ENCODE results near the gene NUAK2. TPM values are rescaled to one million over a fixed set of nuclear protein-coding genes. Genes with fewer than 3 reads are reported as not detected.

Gene NUAK2
- total and polyA plus RNA-seq, 2 of the 8 experiments (the other 6 are each of a cell fraction or from before 2014, with no cell fraction given) = 9.4 to 12.9 TPM

DNA sequence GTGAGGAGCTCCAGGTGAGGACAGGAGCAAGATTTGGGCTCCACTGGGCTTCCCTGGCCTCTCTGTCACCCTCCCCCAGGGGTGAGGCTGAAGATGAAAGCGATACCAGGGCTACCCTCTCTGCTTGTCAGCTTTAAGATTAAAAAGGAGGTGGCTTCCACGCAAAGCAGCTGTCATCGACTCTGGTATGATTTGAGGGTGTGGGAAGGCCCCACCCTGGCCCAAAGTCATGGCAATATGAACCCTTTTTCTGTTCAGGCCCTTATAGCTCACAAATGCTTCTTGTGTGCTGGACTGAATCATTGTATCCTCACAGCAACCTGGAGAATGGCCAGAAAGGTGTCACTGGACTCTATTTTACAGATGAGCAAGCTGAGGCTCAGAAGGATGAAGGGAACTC is 41.6 kb downstream of the NUAK2 start:
- WGBS, 2 experiments (ENCODE audit: extremely low coverage in 1 of 2, insufficient coverage in 1 of 2, insufficient read length in 1 of 2, insufficient replicate concordance in 2 of 2, low coverage in 1 of 2, low lambda C conversion rate in 2 of 2, missing lambda C conversion rate in 1 of 2) = 96% methylated on average over 3 of the region's 3 CpGs; no CpG with 5 or more reads in 1 of the 2 experiments
- no peak for FAIRE-seq
- Histone ChIP-seq H3K4me3 (ENCODE audit: extremely low read depth in 1 of 4, insufficient read depth in 2 of 4, low read depth in 3 of 4, low read length in 4 of 4) (no peak overlapping the region), H4K91ac (replicated peaks; ENCODE audit: insufficient read length, low read length) (no peak overlapping the region), H3K4me2 (ENCODE audit: insufficient read depth in 1 of 2, low read depth in 2 of 2, low read length in 2 of 2) (no peak overlapping the region), H2BK15ac (ENCODE audit: low read length) (peak overlapping the region; percentile 98), H3K79me2 (ENCODE audit: control insufficient read depth in 1 of 2, insufficient read depth in 2 of 2, low read length in 2 of 2) (no peaks in the 10 kb centered on the region), H3K9ac (replicated peaks in 1 of 4; ENCODE audit: extremely low read depth in 1 of 4, low read depth in 3 of 4, low read length in 3 of 4) (no peak overlapping the region), H2AK5ac (ENCODE audit: low read depth, low read length) (peak overlapping the region; percentile 77; the same call in 1 of the 2 replicates), H3K4ac (replicated peaks; ENCODE audit: insufficient read length, low read depth, low read length) (no peak overlapping the region), H4K8ac (ENCODE audit: extremely low read depth, insufficient read depth, low read length) (no peak overlapping the region), H3K56ac (replicated peaks; ENCODE audit: insufficient read length, low read depth, low read length) (no peak overlapping the region), H2BK20ac (ENCODE audit: low read length) (no peak overlapping the region), H2BK5ac (ENCODE audit: low read depth, low read length) (no peak overlapping the region), H3K18ac (ENCODE audit: extremely low read depth, low read length) (0 out of 2 replicates have a peak overlapping the region, but pooled peaks have one; percentile 7), H3K14ac (ENCODE audit: insufficient read length) (no peak overlapping the region), H3K27me3 (replicated peaks in 1 of 4; ENCODE audit: control insufficient read depth in 3 of 4, extremely low read depth in 1 of 4, insufficient read depth in 3 of 4, low read length in 3 of 4) (no peaks in the 10 kb centered on the region), H3K23ac (ENCODE audit: insufficient read length) (no peak overlapping the region), H3K9me3 (ENCODE audit: insufficient read depth in 2 of 2, low read depth in 1 of 2, low read length in 1 of 2) (no peaks in the 10 kb centered on the region), H2BK12ac (ENCODE audit: low read depth, low read length) (peak overlapping the region; percentile 56), H2AFZ (ENCODE audit: low read length) (no peak overlapping the region), H2BK120ac (replicated peaks; ENCODE audit: low read depth, low read length) (no peak overlapping the region), H3K79me1 (ENCODE audit: low read depth, low read length) (no peaks in the 10 kb centered on the region), H4K20me1 (replicated peaks in 1 of 2; ENCODE audit: control insufficient read depth in 1 of 2, insufficient read depth in 2 of 2, low read length in 2 of 2) (no peaks in the 10 kb centered on the region), H3K36me3 (ENCODE audit: control insufficient read depth in 2 of 4, insufficient read depth in 4 of 4, low read length in 3 of 4) (no peaks in the 10 kb centered on the region), H3K4me1 (replicated peaks in 1 of 4; ENCODE audit: control insufficient read depth in 3 of 4, insufficient read depth in 4 of 4, low read length in 3 of 4) (peaks cover 0 to 18% (median 12%) of the 10 kb centered on the region in 4 experiments; a peak in 5 of 7 replicates), H3K23me2 (ENCODE audit: low read depth, low read length) (no peaks in the 10 kb centered on the region), H3K27ac (ENCODE audit: low read depth, low read length) (no peak overlapping the region), H4K5ac (ENCODE audit: insufficient read length, low read depth, low read length) (no peak overlapping the region)
- ChIA-PET CTCF (ENCODE audit: partially characterized antibody) (interaction anchor here (0.7 to 42.6 kb wide), 5 partner anchors 8 to 1265 kb away, joined by 3 to 2424 read pairs (median 4); partner anchors contain the start of genes KLHDC8A and NUAK2), POLR2A (ENCODE audit: partially characterized antibody) (interaction anchor here (0.8 to 2.5 kb wide), 5 partner anchors 13 to 41 kb away, joined by 3 to 14 read pairs (median 3); partner anchors contain the start of gene NUAK2)
- no peak for DNase-seq (ENCODE audit: low read depth in 1 of 2, low spot score in 2 of 2)
- TF ChIP-seq SIN3A (conservative IDR thresholded peaks at IDR 0.05 in 1 of 2, IDR thresholded peaks at IDR 0.05 in 1 of 2; ENCODE audit: low read depth in 1 of 2, low read length in 2 of 2) = no peak
- TF ChIP-seq TBP (IDR thresholded peaks at IDR 0.05; ENCODE audit: low read depth, low read length) = no peak
- TF ChIP-seq, protein P1, sequence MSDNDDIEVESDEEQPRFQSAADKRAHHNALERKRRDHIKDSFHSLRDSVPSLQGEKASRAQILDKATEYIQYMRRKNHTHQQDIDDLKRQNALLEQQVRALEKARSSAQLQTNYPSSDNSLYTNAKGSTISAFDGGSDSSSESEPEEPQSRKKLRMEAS (IDR thresholded peaks at IDR 0.05) = no peak
- no peak for TF ChIP-seq SIX5 (IDR thresholded peaks at IDR 0.05; ENCODE audit: low read depth, low read length)
- TF ChIP-seq, protein P2, sequence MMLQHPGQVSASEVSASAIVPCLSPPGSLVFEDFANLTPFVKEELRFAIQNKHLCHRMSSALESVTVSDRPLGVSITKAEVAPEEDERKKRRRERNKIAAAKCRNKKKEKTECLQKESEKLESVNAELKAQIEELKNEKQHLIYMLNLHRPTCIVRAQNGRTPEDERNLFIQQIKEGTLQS (IDR thresholded peaks at IDR 0.05; ENCODE audit: insufficient read depth, low read depth, low read length) = no peak
- TF ChIP-seq CBX5 (IDR thresholded peaks at IDR 0.05; ENCODE audit: low read depth, low read length) = no peak
- TF ChIP-seq GABPA (IDR thresholded peaks at IDR 0.05; ENCODE audit: borderline replicate concordance, insufficient read depth, low read length) = no peak
